ENCODE measurements around the gene SYPL2.

DNA sequence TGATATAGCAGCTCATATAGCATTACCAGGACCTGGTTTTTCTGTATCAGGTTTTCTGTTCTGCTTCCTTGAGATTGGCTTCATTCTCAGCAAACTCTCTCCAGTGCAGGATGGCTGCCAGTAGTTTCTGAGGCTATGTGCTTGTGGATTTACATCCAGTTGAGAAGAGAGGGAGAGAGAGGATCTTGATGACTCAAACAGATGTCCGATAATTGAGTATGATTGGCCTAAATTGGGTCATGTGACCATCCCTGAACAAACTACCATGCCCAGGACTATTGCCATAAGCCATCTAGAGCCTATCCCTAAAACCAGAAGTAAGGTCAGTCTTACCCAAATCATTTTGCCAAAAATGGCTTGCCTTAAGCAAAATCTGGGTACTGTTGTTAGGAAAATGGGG is 22.0 kb upstream of the SYPL2 start:
- TF ChIP-seq, protein P1, sequence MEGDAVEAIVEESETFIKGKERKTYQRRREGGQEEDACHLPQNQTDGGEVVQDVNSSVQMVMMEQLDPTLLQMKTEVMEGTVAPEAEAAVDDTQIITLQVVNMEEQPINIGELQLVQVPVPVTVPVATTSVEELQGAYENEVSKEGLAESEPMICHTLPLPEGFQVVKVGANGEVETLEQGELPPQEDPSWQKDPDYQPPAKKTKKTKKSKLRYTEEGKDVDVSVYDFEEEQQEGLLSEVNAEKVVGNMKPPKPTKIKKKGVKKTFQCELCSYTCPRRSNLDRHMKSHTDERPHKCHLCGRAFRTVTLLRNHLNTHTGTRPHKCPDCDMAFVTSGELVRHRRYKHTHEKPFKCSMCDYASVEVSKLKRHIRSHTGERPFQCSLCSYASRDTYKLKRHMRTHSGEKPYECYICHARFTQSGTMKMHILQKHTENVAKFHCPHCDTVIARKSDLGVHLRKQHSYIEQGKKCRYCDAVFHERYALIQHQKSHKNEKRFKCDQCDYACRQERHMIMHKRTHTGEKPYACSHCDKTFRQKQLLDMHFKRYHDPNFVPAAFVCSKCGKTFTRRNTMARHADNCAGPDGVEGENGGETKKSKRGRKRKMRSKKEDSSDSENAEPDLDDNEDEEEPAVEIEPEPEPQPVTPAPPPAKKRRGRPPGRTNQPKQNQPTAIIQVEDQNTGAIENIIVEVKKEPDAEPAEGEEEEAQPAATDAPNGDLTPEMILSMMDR (IDR thresholded peaks at IDR 0.05): no peak
- no peak for TF ChIP-seq EZH2 (IDR thresholded peaks at IDR 0.05; ENCODE audit: borderline replicate concordance, insufficient read depth, low read depth, low read length, poor library complexity, severe bottlenecking)

Data from B cell (primary cell).